ELR (cell line): ENCODE data around the gene CALML6.
"Not testable (repeated sequence)": the region's sequence is repeated elsewhere in the genome, so short reads cannot be mapped to it uniquely, and the experiment has no call there.

Experiments
- DNase-seq: peaks from one replicate; pipeline ENCODE4 v3.0.0-alpha.2; 2015; ENCODE audit warnings: low read depth

Gene CALML6, protein sequence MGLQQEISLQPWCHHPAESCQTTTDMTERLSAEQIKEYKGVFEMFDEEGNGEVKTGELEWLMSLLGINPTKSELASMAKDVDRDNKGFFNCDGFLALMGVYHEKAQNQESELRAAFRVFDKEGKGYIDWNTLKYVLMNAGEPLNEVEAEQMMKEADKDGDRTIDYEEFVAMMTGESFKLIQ

GRCh38 chr1:1914971-1915692, at the start of gene CALML6:
Gene CALML6 (plus strand): TSS chr1:1915260. CDS start chr1:1915281, 21 bp downstream.
- DNase-seq: no peak

GRCh38 chr1:1867164-1867563, 47.9 kb upstream of the CALML6 start:
- no peak for DNase-seq

DNA sequence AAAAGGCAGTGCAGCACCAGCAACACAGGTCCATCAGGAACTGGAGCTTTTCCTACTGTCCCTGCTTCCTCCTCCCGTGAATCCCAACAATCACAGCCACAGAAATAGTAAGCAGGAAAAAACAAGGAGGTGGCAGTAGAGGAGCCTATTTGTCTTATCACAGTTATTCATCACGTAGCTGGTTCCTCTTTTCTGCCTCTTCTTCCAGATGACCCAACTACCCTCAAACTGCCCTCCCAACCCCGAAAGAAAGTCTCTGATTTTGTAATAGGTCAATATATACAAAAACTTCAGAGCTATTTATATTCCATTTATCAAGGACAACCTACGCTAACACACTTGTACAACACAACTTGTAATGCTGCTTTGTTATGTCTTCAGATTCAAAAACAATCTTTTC, 45.6 kb upstream of the CALML6 start:
- DNase-seq: no peak

DNA sequence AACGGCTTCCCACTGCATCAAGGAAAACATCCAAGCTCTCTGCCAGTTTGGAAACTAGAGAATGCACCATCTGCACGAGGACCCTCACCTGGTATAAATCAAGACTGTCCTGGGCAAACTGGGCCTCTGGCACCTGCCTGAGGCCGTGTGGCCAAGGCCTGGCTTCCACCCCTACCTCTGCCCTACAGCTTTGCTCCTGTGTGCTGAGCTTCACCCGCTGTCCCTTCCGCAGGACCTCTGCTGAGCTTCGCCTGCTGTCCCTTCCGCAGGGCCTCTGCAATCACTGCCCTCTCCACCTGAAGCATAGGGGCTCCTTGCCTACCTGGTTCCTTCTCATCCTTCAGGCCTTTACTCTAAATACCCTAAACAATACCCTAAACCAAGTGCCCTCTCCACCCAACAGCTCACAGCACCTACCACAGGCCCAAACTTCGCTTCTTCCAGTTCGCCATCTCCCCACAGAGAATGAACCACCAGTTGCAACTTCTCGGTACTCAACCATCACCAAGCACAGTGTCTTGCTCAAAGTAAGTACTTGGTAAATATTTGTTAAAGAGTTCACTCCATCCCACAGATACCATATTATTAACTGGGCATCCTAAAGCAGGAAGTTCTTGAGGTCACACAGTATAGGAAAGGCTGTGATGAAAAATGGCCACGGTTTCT, 42.6 kb upstream of the CALML6 start:
- DNase-seq: no peak

- no peak for DNase-seq
Observed at GRCh38 chr1:1873186-1873585, 41.9 kb upstream of the CALML6 start.

- no peak for DNase-seq
Observed at GRCh38 chr1:1874901-1875300, 40.2 kb upstream of the CALML6 start.

- no peak for DNase-seq
Observed at GRCh38 chr1:1875932-1876331, 39.1 kb upstream of the CALML6 start.

GRCh38 chr1:1876335-1876930, 38.6 kb upstream of the CALML6 start:
- DNase-seq: no peak

- DNase-seq: no peak
Observed at GRCh38 chr1:1877865-1878436, 37.1 kb upstream of the CALML6 start.

DNA sequence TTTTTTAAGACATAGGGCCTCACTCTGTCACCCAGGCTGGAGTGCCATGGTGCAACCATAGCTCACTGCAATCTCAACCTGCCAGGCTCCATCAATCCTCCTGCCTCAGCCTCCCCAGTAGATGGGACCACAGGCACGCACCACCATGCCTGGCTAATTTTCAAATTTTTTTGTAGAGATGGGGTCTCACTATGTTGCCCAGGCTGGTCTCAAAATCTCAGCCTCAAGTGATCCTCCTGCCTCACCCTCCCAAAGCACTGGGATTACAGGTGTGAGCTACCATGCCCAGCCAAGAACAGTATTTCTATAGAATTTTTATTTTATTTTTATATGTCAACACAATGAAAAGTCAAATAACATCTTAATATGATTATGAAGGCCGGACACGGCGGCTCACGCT, 35.1 kb upstream of the CALML6 start:
- no peak for DNase-seq

GRCh38 chr1:1880617-1881312, 34.3 kb upstream of the CALML6 start:
- DNase-seq: no peak

DNA sequence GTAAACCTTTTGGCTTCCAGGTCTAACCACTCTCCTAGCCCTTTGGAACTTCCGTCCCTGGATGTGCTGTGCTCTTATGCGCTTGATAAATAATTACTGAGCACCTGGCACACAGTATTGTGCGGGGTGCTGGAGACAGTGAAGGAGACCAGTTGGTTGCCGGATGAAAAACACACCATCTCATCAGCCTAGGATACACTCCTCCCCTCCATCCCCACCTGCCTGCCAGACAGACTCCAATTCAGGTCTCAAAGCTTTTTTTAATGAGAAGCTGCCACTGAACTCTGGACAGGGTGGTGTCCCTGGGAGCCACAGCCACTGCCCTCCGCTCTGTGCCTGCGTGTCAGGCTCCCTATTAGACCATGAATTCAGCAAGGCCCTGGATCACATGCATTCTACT, 33.3 kb upstream of the CALML6 start:
- no peak for DNase-seq

DNA sequence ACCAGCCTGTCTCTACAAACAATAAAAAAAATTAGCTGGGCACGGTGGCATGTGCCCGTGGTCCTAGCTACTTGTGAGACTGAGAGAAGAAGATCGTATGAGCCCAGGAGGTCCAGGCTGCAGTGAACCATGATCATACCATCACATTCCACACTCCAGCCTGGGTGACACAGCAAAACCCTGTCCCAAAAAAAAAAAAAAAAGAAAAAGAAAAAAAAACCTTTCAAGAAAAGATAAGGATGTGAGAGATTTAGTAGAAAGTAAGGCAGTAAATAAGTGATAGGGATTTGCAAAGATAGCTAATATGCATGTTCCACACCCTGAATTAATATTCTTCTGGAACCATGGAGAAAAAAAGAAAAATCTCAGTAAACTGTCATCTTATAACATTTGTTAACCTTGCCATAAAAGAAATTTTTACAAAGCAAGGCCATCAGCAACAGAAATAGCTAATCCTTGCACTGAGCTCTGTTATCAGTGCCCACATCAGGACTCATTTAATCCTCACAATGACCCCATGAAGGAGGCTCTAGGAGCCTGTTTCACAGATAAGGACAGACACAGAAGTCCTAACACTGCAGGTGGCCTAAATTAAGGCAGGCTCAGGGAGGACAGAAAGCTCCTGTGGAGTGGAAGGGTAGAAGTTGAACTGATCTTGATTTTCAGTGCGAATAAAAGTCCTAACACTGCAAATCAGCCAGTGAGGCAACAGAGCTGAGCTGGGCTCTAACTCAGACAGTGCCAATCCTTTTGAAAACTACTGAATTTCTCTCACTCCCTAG, 31.8 kb upstream of the CALML6 start:
- no peak for DNase-seq

DNA sequence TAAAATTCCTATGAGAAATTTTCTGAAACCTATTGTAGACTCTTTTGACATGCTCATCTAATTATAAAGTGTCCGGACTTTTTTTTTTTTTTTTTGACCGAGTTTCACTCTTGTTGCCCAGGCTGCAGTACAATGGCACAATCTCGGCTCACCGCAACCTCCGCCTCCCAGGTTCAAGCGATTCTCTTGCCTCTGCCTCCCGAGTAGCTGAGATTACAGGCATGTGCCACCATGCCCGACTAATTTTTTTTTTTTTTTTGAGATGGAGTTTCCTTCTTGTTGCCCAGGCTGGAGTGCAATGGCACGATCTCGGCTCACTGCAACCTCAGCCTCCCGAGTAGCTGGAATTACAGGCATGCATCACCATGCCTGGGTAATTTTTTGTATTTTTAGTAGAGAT, 31.2 kb upstream of the CALML6 start:
- DNase-seq: not testable (repeated sequence)

GRCh38 chr1:1889090-1889750, 25.8 kb upstream of the CALML6 start:
- DNase-seq: no peak

GRCh38 chr1:1889847-1890505, 25.1 kb upstream of the CALML6 start:
- peak; percentile 61 for DNase-seq

- DNase-seq: peak; percentile 90
Observed at GRCh38 chr1:1890506-1891348, 24.3 kb upstream of the CALML6 start, which contains the start of gene GNB1. Gene GNB1 (minus strand): TSS chr1:1891087. CDS start chr1:1825453, 65,634 bp downstream.

DNA sequence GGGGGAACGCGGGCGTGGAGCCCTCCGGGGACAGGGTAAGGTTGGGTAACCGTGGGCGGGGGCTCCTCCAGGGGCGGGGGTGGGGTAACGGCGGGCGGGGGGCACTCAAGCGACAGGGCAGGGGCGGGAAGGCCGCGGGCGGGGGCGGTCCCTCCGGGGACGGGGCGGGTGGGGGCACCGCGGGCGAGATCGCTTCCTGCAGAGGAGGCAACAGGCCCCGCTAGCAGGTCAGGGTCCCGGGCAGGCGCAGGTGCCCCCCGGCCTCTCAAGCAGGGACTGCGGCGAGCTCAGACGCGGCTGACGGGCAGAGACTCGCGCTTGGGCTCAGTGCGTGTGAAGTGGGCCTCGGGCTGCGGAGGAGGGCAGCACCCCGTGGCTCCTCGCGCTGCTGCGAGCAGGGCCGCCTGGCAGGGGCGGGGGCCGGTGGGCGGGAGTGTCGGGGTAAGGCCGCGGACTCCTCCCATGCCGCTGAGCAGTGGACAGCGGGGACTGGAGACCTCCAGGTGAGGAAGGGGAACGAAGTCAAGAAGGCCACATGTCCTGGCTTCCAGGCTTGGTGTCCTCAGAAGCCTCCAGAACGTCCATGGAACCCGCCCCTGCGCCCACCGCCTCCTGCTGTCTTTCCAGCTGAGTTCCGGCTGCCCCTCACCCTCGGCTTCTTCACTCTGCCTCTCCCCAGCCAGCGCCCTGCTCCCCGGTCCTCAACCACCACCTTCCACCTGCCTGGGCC, 23.5 kb upstream of the CALML6 start:
- peak; percentile 75 for DNase-seq
